SU-DHL-6 (cell line): ENCODE results near the gene SLC9A3.

Experiments
- H2AFZ ChIP-seq: fragments of 200-600 bp; sonication (generic); 2 replicates; pipeline ENCODE4 v1.6.1; 2014; ENCODE audit warnings: low read depth, mild to moderate bottlenecking, moderate library complexity, mixed read lengths, antibody characterized with exemption, low read length; ENCODE audit not compliant: severe bottlenecking
- H3F3A ChIP-seq: fragments of 200-600 bp; shearing (Covaris generic); 2 replicates; pipeline ENCODE4 v1.6.0; 2016; ENCODE audit warnings: antibody characterized with exemption, mild to moderate bottlenecking; ENCODE audit not compliant: insufficient read depth
- H3K27ac ChIP-seq: fragments of 200-600 bp; sonication (generic); 2 replicates; pipeline ENCODE4 v1.5.1; 2016; ENCODE audit warnings: low read depth, mild to moderate bottlenecking, low read length, moderate library complexity, mixed read lengths
- H3K27me3 ChIP-seq: fragments of 200-600 bp; sonication (generic), shearing (Covaris generic); 2 replicates; pipeline ENCODE4 v1.6.0; 2014; ENCODE audit warnings: mild to moderate bottlenecking, low read length
- H3K36me3 ChIP-seq: fragments of 200-600 bp; sonication (generic); 2 replicates; pipeline ENCODE4 v1.6.1; 2014; ENCODE audit warnings: mild to moderate bottlenecking, low read length, mixed read lengths
- H3K4me2 ChIP-seq: fragments of 300-600, 200-600 bp; shearing (Covaris generic), sonication (generic); 2 replicates; pipeline ENCODE4 v1.6.0; 2014; ENCODE audit warnings: low read length, low read depth, mild to moderate bottlenecking; ENCODE audit not compliant: poor library complexity, severe bottlenecking
- H3K4me3 ChIP-seq: fragments of 200-600 bp; sonication (generic); 2 replicates; pipeline ENCODE4 v1.5.1; 2014; ENCODE audit warnings: antibody characterized with exemption, low read length, mild to moderate bottlenecking, mixed read lengths; ENCODE audit not compliant: insufficient read depth, poor library complexity, severe bottlenecking
- H3K79me2 ChIP-seq: fragments of 200-600 bp; sonication (generic); 2 replicates; pipeline ENCODE4 v1.6.1; 2014; ENCODE audit warnings: mild to moderate bottlenecking, low read length, moderate library complexity; ENCODE audit not compliant: insufficient read depth
- H3K9ac ChIP-seq: fragments of 200-600 bp; sonication (generic); 2 replicates; pipeline ENCODE4 v1.7.0; 2014; ENCODE audit warnings: mild to moderate bottlenecking, low read length
- H3K9me2 ChIP-seq: fragments of 200-600 bp; sonication (generic); replicated peaks from 2 replicates; pipeline ENCODE4 v1.6.1; 2014; ENCODE audit warnings: low read length; ENCODE audit not compliant: insufficient read depth
- H3K9me3 ChIP-seq: fragments of 200-600 bp; sonication (generic); 2 replicates; pipeline ENCODE4 v1.6.1; 2014; ENCODE audit warnings: low read length, mixed read lengths; ENCODE audit not compliant: insufficient read depth
- H4K20me1 ChIP-seq: fragments of 200-600 bp; sonication (generic); 2 replicates; pipeline ENCODE4 v1.6.1; 2014; ENCODE audit warnings: low read depth, mild to moderate bottlenecking, antibody characterized with exemption, low read length, moderate library complexity, mixed read lengths
- CTCF ChIP-seq: fragments of 200-600 bp; sonication (generic); IDR thresholded peaks from one replicate; pipeline ENCODE4 v1.5.1; 2017; ENCODE audit warnings: antibody characterized with exemption, mild to moderate bottlenecking, low read length, moderate library complexity; ENCODE audit not compliant: insufficient read depth, poor library complexity, severe bottlenecking
- EZH2phosphoT487 ChIP-seq: fragments of 200-600 bp; sonication (generic), shearing (Covaris generic); conservative IDR thresholded peaks from 2 replicates; pipeline ENCODE4 v1.6.1; 2018; ENCODE audit warnings: mild to moderate bottlenecking, antibody characterized with exemption, low read length, moderate library complexity, mixed read lengths

SLC9A3 gene

GRCh38 chr5:471750-472058, 52.5 kb downstream of the SLC9A3 start:
- no peaks in the 10 kb centered on the region for H3K36me3 ChIP-seq
- no peaks in the 10 kb centered on the region for H3K9me3 ChIP-seq
- H2AFZ ChIP-seq, result no peak overlapping the region
- H3K79me2 ChIP-seq, result peaks cover 14% of the 10 kb centered on the region
- H3F3A ChIP-seq, result peaks cover 4% of the 10 kb centered on the region
- peak overlapping the region; percentile 71; the same call in 1 of the 2 replicates for H3K27ac ChIP-seq
- H4K20me1 ChIP-seq, result no peaks in the 10 kb centered on the region
- peak overlapping the region; percentile 75 for H3K4me2 ChIP-seq
- H3K4me3 ChIP-seq, result peak overlapping the region; percentile 70
- peak overlapping the region; percentile 91 for H3K9ac ChIP-seq
- H3K9me2 ChIP-seq, result no peaks in the 10 kb centered on the region
- H3K27me3 ChIP-seq, result no peaks in the 10 kb centered on the region
- TF ChIP-seq CTCF (no peak), EZH2phosphoT487 (no peak)

- Histone ChIP-seq H3K27ac (no peak overlapping the region), H3K4me3 (peak overlapping the region; percentile 70), H2AFZ (no peak overlapping the region), H3K9me3 (no peaks in the 10 kb centered on the region), H4K20me1 (no peaks in the 10 kb centered on the region), H3K9me2 (no peaks in the 10 kb centered on the region), H3K9ac (peak overlapping the region; percentile 91), H3K4me2 (peak overlapping the region; percentile 75), H3K79me2 (peaks cover 14% of the 10 kb centered on the region), H3F3A (peaks cover 4% of the 10 kb centered on the region), H3K27me3 (no peaks in the 10 kb centered on the region), H3K36me3 (no peaks in the 10 kb centered on the region)
- TF ChIP-seq EZH2phosphoT487 (no peak), CTCF (no peak)
Observed at GRCh38 chr5:470961-471749, 53.1 kb downstream of the SLC9A3 start.

GRCh38 chr5:469752-470483, 54.3 kb downstream of the SLC9A3 start:
- Histone ChIP-seq H3K9me3 (no peaks in the 10 kb centered on the region), H3K79me2 (peaks cover 14% of the 10 kb centered on the region), H3K4me3 (no peak overlapping the region), H3K9me2 (no peaks in the 10 kb centered on the region), H3K27ac (no peak overlapping the region), H4K20me1 (no peaks in the 10 kb centered on the region), H3K27me3 (no peaks in the 10 kb centered on the region), H3K36me3 (no peaks in the 10 kb centered on the region), H3F3A (peaks cover 4% of the 10 kb centered on the region), H2AFZ (no peak overlapping the region), H3K9ac (no peak overlapping the region), H3K4me2 (no peak overlapping the region)
- TF ChIP-seq CTCF, result no peak
- TF ChIP-seq EZH2phosphoT487, result no peak
